GM12878 (cell line): ENCODE measurements around the gene PEX5. TPM values are rescaled to one million over a fixed set of nuclear protein-coding genes. Genes with fewer than 3 reads are reported as not detected.

ENCODE experiments used
- ATAC-seq: fragments of 200-7000 bp; cut with Tn5 transposase; 3 replicates; pipeline ENCODE4 v1.9.1; 2020; ENCODE audit warnings: mild to moderate bottlenecking, moderate library complexity
- BruUV-seq: library from RNA; stranded (reverse); fragments of 400-500 nt; replicated peaks from 2 replicates; lab custom pipeline; 2021; lab: Mats Ljungman, UMichigan
- CTCF ChIA-PET: fragments of 300-600 bp; sonication (Branson Sonifier 250); formaldehyde crosslinking; extraction: SDS; loops from one replicate; lab custom pipeline; 2021; ENCODE audit warnings: inconsistent platforms; lab: Yijun Ruan, JAX
- POLR2A ChIA-PET: fragments of 350-600 bp; formaldehyde crosslinking; extraction: SDS; loops from one replicate; lab custom pipeline; 2021; ENCODE audit warnings: inconsistent platforms; lab: Charles Lee
- RAD21 ChIA-PET: fragments of 300-600 bp; sonication (Branson Sonifier 250); formaldehyde crosslinking; loops from one replicate; lab custom pipeline; 2023; ENCODE audit warnings: antibody characterized with exemption; ENCODE audit not compliant: unreplicated experiment; lab: Charles Lee
- SMC1A ChIA-PET: fragments of 300-600 bp; sonication (Branson Sonifier 250); formaldehyde crosslinking; loops from one replicate; lab custom pipeline; 2023; ENCODE audit not compliant: unreplicated experiment, uncharacterized antibody; lab: Charles Lee
- DNase-seq: peaks from one replicate; pipeline ENCODE4 v3.0.0-alpha.2; 2011; ENCODE audit warnings: low read depth, low spot score
- FAIRE-seq: peaks from 3 replicates; lab custom pipeline; 2011; peaks lifted over from hg19 to GRCh38; lab: Jason Lieb, UNC
- H2AFZ ChIP-seq: 2 replicates; pipeline ENCODE4 v1.6.0; 2011; ENCODE audit warnings: low read depth, low read length, control low read depth; ENCODE audit not compliant: control insufficient read depth
- H3K27ac ChIP-seq: 2 replicates; pipeline ENCODE4 v1.5.1; 2011; ENCODE audit warnings: control low read depth; ENCODE audit not compliant: control insufficient read depth, insufficient read depth
- H3K27me3 ChIP-seq, 2 experiments: replicated peaks in 1 of 2; 2 replicates each; pipeline versions ENCODE4 v1.6.0 to v1.6.1; 2011; ENCODE audit warnings: low read length in 1 of 2; ENCODE audit not compliant: control insufficient read depth in 2 of 2, insufficient read depth in 2 of 2
- H3K36me3 ChIP-seq, 2 experiments: 2 replicates each; pipeline ENCODE4 v1.5.1; 2011; ENCODE audit warnings: low read length in 1 of 2; ENCODE audit not compliant: control insufficient read depth in 2 of 2, insufficient read depth in 2 of 2
- H3K4me1 ChIP-seq: 2 replicates; pipeline ENCODE4 v1.6.1; 2011; ENCODE audit warnings: mild to moderate bottlenecking, low read length, moderate library complexity, mixed read lengths; ENCODE audit not compliant: control insufficient read depth, insufficient read depth
- H3K4me2 ChIP-seq: 2 replicates; pipeline ENCODE4 v1.6.0; 2011; ENCODE audit warnings: control low read depth; ENCODE audit not compliant: control insufficient read depth, insufficient read depth
- H3K4me3 ChIP-seq: fragments of 200-600 bp; sonication (generic); 2 replicates; pipeline ENCODE4 v1.5.1; 2016
- H3K79me2 ChIP-seq: 2 replicates; pipeline ENCODE4 v1.6.0; 2011; ENCODE audit warnings: low read length; ENCODE audit not compliant: control insufficient read depth, insufficient read depth
- H3K9ac ChIP-seq: 2 replicates; pipeline ENCODE4 v1.8.0; 2011; ENCODE audit warnings: low read length, control low read depth, mixed read lengths; ENCODE audit not compliant: control insufficient read depth, insufficient read depth
- H3K9me3 ChIP-seq: replicated peaks from 3 replicates; pipeline ENCODE4 v1.5.1; 2011; ENCODE audit warnings: mild to moderate bottlenecking, low read length; ENCODE audit not compliant: control insufficient read depth, insufficient read depth
- H4K20me1 ChIP-seq: 2 replicates; pipeline ENCODE4 v1.6.0; 2011; ENCODE audit not compliant: control insufficient read depth, insufficient read depth
- ETV6 ChIP-seq, 2 experiments: fragments of 450-650 bp in 1 of 2; IDR thresholded peaks in 1 of 2; conservative IDR thresholded peaks in 1 of 2; 2 replicates each; pipeline ENCODE4 v1.6.1; 2014; ENCODE audit warnings: antibody characterized with exemption in 1 of 2, borderline replicate concordance in 1 of 2, low read depth in 1 of 2, mild to moderate bottlenecking in 1 of 2, moderate library complexity in 1 of 2
- HDAC2 ChIP-seq: fragments of 200-600 bp; sonication (generic); IDR thresholded peaks from 2 replicates; pipeline ENCODE4 v1.6.1; 2017
- IRF4 ChIP-seq: IDR thresholded peaks from 2 replicates; pipeline ENCODE4 v1.6.1; 2011; ENCODE audit warnings: low read depth, low read length
- MTA3 ChIP-seq: IDR thresholded peaks from 2 replicates; pipeline ENCODE4 v1.6.1; 2012; ENCODE audit warnings: low read length, inconsistent platforms, borderline replicate concordance
- PBX3 ChIP-seq: IDR thresholded peaks from 2 replicates; pipeline ENCODE4 v1.6.1; 2011; ENCODE audit warnings: mild to moderate bottlenecking, low read depth, low read length, moderate library complexity; ENCODE audit not compliant: insufficient replicate concordance
- PKNOX1 ChIP-seq: fragments of 450-650 bp; IDR thresholded peaks from 2 replicates; pipeline ENCODE4 v1.6.1; 2016; ENCODE audit warnings: mild to moderate bottlenecking
- RAD51 ChIP-seq: fragments of 450-650 bp; IDR thresholded peaks from 2 replicates; pipeline ENCODE4 v1.6.1; 2016; ENCODE audit warnings: moderate library complexity, mild to moderate bottlenecking, inconsistent platforms
- RBBP5 ChIP-seq: fragments of 200-600 bp; sonication (generic); conservative IDR thresholded peaks from 2 replicates; pipeline ENCODE4 v1.6.1; 2016
- SMAD1 ChIP-seq: fragments of 450-650 bp; IDR thresholded peaks from 2 replicates; pipeline ENCODE4 v1.6.1; 2018; ENCODE audit warnings: mild to moderate bottlenecking, low read depth; ENCODE audit not compliant: partially characterized antibody
- SMAD5 ChIP-seq: IDR thresholded peaks from 2 replicates; pipeline ENCODE4 v1.6.1; 2016; ENCODE audit warnings: antibody characterized with exemption, low read depth
- SP1 ChIP-seq: IDR thresholded peaks from one replicate; pipeline ENCODE4 v1.6.1; 2011; ENCODE audit warnings: low read depth, low read length
- SUZ12 ChIP-seq: fragments of 200-600 bp; sonication (generic); IDR thresholded peaks from one replicate; pipeline ENCODE4 v1.6.1; 2018; ENCODE audit warnings: antibody characterized with exemption, mild to moderate bottlenecking; ENCODE audit not compliant: unreplicated experiment
- WGBS: methylation state at CpG from one replicate; pipeline ENCODE4 v1.1.6; 2016; ENCODE audit warnings: low lambda C conversion rate; ENCODE audit not compliant: insufficient replicate concordance, insufficient coverage; ENCODE audit errors: missing lambda C conversion rate; 5-methylcytosine and 5-hydroxymethylcytosine counted together
- in situ Hi-C: fragments of 300-500 bp; cut with MboI; formaldehyde crosslinking; loops from 9 replicates; pipeline ENCODE4 v1.14.3; 2018; ENCODE audit warnings: mixed read lengths
- intact Hi-C: fragments of 100-400 bp; cut with micrococcal nuclease; formaldehyde crosslinking; loops from one replicate; pipeline ENCODE4 v1.14.2; 2022; ENCODE audit not compliant: unreplicated experiment
- polyA plus RNA-seq, 11 experiments: library from polyadenylated mRNA; depleted of rRNA in 4 of 11; unstranded in 6 of 11; stranded (reverse) in 5 of 11; fragments of >200 nt; fragmentation: Nextera tagmentation in 4 of 11; fragmentation: Illumina TruSeq in 1 of 11; extraction: Ambion mirVana in 4 of 11; extraction: Trizol in 1 of 11; gene quantifications; 1 replicate in 1 of 11; 2 replicates in 10 of 11; pipeline versions ENCODE4 v1.2.1 to v1.2.3, GENCODE V29; 2011 to 2016; ENCODE audit warnings: inconsistent platforms in 2 of 11, missing spikeins in 2 of 11, low read depth in 1 of 11
- total RNA-seq, 4 experiments: library from RNA; depleted of rRNA in 3 of 4; stranded (reverse); fragments of >200 nt in 3 of 4; fragmentation: Illumina TruSeq in 1 of 4; extraction: Trizol in 1 of 4; gene quantifications; 2 replicates each; pipeline versions ENCODE4 v1.2.1 to v1.2.3, GENCODE V29; 2013 to 2021
- TF ChIP-seq, protein P1 (sequence below): fragments of 450-650 bp; IDR thresholded peaks from 2 replicates; pipeline ENCODE4 v1.6.1; 2017; ENCODE audit warnings: mild to moderate bottlenecking, moderate library complexity
- TF ChIP-seq, protein P2 (sequence below): fragments of 450-650 bp; IDR thresholded peaks from 2 replicates; pipeline ENCODE4 v1.6.1; 2016; ENCODE audit warnings: mild to moderate bottlenecking, moderate library complexity, borderline replicate concordance

Gene PEX5
- total and polyA plus RNA-seq, 10 of the 15 experiments (the other 5 are each of a cell fraction or from before 2014, with no cell fraction given): 1.3 to 31.9 (median 13.1) TPM

DNA sequence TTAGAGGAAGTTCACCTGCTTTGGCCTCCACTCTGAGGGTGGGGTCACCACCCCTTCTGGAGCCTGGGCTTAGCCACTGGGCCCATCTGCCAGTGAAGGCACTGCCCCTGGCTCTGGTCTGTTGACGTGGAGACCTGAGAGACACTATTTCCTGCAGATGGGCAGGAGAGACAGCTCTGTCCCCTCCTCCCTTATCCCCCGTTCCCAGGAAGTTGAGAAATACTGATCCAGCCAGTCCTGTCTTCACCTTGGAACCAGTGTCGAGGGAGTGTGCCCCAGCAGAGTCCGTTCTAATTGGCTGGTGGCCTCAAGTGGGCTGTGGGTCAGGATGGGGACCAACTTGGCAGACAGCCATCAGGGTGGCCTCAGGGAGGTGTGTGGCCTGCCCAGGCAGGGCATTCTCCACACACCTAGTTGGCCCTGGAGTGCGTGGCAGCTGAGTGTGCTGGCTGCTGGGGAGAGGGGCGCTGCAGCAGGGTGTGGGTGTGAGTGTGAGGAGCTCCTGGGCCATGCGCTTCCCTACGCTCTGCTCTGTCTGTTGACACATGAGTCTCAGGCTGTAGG, 33.9 kb upstream of the PEX5 start:
- Histone ChIP-seq H4K20me1 (no peaks in the 10 kb centered on the region), H3K9me3 (no peaks in the 10 kb centered on the region), H3K27me3 (no peaks in the 10 kb centered on the region), H3K79me2 (no peaks in the 10 kb centered on the region), H3K4me1 (no peaks in the 10 kb centered on the region), H3K4me2 (no peak overlapping the region), H3K36me3 (peaks cover 2 to 5% of the 10 kb centered on the region in 2 experiments), H3K4me3 (no peak overlapping the region), H3K9ac (no peak overlapping the region), H2AFZ (no peak overlapping the region), H3K27ac (no peak overlapping the region)
- ChIA-PET POLR2A (no interaction called here), RAD21 (interaction anchor here (1.0 kb wide), 1 partner anchor 24 kb away, joined by 3 read pairs; no protein-coding TSS in a partner anchor), SMC1A (no interaction called here), CTCF (interaction anchor here (0.6 to 0.9 kb wide), 2 partner anchors 14 to 482 kb away, joined by 3 read pairs; no protein-coding TSS in a partner anchor)
- ATAC-seq (no peak), FAIRE-seq (no peak), DNase-seq (no peak)
- in situ Hi-C loops: no loop called here
- no TSS peak for BruUV-seq
- intact Hi-C loops: no loop called here
- 83% methylated on average over 8 of the region's 8 CpGs for WGBS
- TF ChIP-seq RBBP5: no peak
- TF ChIP-seq IRF4: no peak
- TF ChIP-seq, protein P1, sequence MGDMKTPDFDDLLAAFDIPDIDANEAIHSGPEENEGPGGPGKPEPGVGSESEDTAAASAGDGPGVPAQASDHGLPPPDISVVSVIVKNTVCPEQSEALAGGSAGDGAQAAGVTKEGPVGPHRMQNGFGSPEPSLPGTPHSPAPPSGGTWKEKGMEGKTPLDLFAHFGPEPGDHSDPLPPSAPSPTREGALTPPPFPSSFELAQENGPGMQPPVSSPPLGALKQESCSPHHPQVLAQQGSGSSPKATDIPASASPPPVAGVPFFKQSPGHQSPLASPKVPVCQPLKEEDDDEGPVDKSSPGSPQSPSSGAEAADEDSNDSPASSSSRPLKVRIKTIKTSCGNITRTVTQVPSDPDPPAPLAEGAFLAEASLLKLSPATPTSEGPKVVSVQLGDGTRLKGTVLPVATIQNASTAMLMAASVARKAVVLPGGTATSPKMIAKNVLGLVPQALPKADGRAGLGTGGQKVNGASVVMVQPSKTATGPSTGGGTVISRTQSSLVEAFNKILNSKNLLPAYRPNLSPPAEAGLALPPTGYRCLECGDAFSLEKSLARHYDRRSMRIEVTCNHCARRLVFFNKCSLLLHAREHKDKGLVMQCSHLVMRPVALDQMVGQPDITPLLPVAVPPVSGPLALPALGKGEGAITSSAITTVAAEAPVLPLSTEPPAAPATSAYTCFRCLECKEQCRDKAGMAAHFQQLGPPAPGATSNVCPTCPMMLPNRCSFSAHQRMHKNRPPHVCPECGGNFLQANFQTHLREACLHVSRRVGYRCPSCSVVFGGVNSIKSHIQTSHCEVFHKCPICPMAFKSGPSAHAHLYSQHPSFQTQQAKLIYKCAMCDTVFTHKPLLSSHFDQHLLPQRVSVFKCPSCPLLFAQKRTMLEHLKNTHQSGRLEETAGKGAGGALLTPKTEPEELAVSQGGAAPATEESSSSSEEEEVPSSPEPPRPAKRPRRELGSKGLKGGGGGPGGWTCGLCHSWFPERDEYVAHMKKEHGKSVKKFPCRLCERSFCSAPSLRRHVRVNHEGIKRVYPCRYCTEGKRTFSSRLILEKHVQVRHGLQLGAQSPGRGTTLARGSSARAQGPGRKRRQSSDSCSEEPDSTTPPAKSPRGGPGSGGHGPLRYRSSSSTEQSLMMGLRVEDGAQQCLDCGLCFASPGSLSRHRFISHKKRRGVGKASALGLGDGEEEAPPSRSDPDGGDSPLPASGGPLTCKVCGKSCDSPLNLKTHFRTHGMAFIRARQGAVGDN: no peak
- TF ChIP-seq SUZ12: no peak
- TF ChIP-seq PBX3: no peak
- no peak for TF ChIP-seq ETV6 (conservative IDR thresholded peaks at IDR 0.05 in 1 of 2, IDR thresholded peaks at IDR 0.05 in 1 of 2; ENCODE audit: borderline replicate concordance in 1 of 2, low read depth in 1 of 2)
- no peak for TF ChIP-seq HDAC2
- no peak for TF ChIP-seq MTA3
- no peak for TF ChIP-seq PKNOX1
- no peak for TF ChIP-seq SP1
- TF ChIP-seq SMAD5: no peak
- TF ChIP-seq, protein P2, sequence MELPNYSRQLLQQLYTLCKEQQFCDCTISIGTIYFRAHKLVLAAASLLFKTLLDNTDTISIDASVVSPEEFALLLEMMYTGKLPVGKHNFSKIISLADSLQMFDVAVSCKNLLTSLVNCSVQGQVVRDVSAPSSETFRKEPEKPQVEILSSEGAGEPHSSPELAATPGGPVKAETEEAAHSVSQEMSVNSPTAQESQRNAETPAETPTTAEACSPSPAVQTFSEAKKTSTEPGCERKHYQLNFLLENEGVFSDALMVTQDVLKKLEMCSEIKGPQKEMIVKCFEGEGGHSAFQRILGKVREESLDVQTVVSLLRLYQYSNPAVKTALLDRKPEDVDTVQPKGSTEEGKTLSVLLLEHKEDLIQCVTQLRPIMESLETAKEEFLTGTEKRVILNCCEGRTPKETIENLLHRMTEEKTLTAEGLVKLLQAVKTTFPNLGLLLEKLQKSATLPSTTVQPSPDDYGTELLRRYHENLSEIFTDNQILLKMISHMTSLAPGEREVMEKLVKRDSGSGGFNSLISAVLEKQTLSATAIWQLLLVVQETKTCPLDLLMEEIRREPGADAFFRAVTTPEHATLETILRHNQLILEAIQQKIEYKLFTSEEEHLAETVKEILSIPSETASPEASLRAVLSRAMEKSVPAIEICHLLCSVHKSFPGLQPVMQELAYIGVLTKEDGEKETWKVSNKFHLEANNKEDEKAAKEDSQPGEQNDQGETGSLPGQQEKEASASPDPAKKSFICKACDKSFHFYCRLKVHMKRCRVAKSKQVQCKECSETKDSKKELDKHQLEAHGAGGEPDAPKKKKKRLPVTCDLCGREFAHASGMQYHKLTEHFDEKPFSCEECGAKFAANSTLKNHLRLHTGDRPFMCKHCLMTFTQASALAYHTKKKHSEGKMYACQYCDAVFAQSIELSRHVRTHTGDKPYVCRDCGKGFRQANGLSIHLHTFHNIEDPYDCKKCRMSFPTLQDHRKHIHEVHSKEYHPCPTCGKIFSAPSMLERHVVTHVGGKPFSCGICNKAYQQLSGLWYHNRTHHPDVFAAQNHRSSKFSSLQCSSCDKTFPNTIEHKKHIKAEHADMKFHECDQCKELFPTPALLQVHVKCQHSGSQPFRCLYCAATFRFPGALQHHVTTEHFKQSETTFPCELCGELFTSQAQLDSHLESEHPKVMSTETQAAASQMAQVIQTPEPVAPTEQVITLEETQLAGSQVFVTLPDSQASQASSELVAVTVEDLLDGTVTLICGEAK: no peak
- TF ChIP-seq SMAD1: no peak
- no peak for TF ChIP-seq RAD51
